Activated T-helper 9 cell treated with anti-CD3 and anti-CD28 coated beads, Interleukin-2, amount 50 U/mL, for 16 hours (primary cell): Measurements from ENCODE around the gene TRAPPC5.

Experiments
- DNase-seq: peaks from one replicate; pipeline ENCODE4 v3.0.0-alpha.2; 2020; ENCODE audit warnings: low read depth

Gene TRAPPC5

DNA sequence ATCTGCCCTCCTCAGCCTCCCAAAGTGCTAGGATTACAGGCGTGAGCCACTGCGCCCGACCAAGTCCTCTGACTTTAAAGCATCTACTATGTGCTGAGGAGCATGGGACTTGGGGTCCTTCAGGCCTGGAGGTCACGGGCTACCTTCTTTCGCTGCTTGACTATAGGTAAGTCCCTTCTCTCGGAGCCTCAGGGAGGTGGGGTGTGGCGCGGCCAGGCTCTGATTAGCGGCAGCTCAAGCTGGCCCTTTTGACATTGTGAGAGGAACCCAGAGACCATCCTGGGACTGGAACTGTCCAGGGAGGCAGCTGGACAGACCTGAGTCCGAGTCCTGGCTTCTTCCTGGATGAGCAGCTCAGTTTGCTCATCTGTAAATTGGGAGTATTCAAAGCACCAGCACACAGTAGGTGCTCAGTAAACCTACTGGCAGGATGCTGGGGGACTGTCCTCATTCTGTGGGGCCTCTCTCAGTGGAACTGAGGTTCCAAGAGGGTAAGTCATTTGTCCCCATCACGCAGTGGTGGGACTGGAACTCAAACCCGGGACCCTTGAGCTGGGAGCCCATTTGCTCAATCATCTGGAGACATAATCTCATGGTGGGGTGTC lies 20.5 kb downstream of the TRAPPC5 start:
- DNase-seq: no peak

DNA sequence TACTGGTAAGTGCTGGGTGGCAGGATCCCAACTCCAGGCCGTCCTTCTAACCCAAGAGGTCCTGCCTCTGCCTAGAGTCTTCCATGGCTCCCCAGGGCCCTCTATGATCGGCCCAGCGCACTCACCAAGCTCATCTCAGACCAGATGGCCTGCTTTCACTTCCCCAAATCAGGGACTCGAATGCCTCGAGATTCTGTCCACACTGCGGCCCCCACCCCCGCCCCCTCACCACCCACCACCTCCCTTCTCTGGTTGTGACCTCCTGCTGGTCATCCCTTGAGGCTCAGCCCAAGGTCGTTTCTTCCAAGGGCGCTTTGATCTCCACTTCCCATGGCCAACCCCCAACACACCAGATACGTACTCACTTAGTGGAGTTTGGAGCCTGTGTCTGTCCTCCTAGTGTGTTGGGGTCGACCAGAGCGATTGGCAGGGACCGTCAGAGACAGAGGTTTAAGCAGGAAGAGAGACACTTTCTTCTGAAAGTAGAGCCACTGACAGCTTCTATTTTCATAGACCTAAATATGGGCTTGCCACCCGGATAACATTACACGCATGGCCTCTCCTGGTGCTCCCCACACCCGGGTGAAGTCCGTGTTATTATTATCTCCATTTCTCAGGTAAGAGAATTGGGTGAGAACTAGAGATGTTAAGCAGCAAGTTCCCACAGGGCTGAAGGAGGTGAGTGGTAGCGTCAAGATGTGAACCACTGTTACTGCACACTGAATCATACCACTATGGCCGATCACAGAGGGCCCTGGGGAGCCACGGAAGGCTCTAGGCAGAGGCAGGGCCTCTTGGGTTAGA lies 21.2 kb downstream of the TRAPPC5 start, which contains the start of gene FCER2:
TSS of gene FCER2 (minus strand) at position 478 of the 804 bp plus-strand sequence. CDS start 2,371 bp downstream, outside the sequence.
- no peak for DNase-seq

DNA sequence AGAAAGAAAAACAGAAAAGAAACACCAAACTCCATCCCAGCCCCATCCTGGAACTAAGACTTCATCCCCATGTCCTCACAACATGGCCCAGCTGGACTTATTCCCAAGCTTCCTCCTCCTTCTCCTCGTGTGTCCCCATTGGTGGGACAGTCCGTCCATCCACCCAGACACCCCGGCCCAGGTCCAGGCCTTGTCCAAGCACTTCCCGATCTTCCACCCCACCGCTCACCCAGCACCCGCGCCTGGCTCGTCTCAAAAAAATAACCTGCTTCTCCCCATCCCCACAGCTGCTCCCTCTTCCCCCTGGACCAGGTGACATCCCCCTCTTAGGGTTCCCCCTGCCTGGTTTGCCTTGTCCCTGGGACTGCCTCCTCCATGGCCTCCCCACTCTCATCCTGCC lies 22.7 kb downstream of the TRAPPC5 start:
- DNase-seq: no peak

DNA sequence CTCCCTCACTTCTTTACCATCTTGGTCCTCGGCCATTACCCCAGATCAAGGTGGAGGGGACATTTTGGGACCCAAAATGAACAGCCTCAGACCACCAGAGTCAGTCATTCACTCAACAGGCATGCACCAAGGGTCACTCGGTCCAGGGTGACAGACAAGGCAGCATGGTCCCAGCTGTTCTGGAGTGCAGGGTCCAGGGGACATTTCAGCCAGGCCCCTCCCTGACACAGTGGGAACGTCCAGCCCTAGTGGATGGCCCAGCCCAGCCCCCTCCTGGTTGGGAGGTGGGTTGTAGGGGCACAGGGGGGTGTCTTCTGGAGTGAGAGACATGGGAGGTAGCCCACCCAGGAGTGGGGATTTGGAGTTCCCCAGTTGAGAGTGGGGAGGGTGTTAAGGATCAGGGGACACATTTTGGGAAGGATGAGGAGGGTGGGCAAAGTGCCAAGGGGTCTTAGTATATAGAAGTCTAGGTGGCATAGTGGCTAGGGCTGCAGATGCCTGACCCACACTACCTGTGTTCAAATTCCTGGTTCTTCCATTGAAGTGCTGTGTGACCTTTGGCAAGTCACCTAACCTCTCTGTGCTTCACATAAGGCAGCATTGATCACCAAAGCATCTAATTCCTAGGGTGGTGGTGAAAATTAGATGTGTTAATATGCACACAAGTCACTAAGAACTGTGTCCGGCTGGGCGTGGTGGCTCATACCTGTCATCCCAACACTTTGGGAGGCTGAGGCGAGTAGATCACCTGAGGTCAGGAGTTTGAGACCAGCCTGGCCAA lies 23.8 kb downstream of the TRAPPC5 start:
- DNase-seq: no peak

DNA sequence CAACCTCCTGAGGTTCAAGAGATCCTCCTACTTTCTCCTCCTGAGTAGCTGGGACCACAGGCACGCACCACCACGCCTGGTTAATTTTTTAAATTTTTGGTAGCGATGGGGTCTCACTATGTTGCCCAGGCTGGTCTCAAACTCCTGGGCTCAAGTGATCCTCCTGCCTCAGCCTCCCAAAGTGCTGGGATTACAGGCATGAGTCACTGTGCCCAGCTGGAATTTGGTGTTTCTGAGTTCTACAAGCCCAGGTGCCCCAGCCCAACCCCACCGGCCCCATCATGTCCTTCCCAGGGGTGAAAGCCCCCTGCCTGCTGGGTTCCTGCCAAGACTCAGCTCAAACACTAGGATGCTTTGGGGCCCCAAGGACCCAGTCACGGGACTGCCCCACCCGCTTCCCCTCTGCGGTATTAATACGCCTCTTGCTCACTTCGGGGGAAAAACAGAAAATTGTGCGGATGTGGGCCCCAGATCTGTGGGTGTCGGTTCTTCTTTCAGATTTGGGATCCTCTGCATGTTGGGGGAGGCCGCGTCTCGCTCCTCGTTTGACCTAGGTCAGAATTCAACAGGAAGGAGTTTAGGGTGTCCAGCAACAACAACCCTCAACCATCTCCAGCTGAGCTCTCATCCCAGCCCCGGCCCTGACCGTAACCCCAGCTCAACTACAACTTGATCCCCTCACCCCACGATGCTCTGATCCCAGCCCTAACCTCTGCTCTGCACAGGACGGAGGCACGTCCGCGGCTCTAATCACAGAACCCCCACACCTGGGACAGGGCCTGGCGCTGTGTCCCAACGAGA lies 25.0 kb downstream of the TRAPPC5 start:
- DNase-seq: peak; percentile 51

DNA sequence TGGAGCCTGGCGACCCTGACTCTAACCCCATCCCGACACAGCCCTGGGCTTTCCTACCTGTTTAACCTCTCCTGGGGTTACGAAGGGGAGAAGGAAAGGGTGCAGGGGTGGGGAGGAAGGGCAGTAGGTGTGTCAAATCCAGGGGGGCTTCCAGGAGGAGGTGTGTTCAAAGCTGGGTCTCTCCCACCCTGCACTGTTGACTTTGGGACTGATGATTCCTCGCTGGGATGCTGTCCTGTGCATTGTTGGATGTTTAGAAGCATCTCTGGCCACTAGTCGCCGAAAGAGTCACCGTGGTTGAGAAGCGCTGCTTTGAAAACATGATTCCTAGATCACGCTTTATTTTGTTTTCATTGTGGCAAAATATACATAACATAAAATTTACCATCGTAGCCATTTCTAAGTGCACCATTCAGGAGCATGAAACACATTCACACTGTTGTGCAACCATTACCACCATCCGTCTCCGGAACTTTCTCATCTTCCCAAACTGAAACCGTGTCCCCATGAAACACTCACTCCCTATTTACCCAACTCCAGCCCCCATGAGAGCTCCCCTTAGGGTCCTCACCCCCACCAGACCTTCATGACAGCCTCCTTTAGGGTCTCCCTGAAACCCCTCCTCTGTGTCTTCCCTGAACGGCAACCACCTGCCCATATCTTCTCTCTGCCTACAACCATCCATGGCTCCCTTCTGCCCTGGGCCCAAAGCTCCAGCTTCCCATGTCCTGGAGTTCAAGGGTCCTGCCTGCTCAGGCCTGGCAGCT lies 25.7 kb downstream of the TRAPPC5 start:
- no peak for DNase-seq

DNA sequence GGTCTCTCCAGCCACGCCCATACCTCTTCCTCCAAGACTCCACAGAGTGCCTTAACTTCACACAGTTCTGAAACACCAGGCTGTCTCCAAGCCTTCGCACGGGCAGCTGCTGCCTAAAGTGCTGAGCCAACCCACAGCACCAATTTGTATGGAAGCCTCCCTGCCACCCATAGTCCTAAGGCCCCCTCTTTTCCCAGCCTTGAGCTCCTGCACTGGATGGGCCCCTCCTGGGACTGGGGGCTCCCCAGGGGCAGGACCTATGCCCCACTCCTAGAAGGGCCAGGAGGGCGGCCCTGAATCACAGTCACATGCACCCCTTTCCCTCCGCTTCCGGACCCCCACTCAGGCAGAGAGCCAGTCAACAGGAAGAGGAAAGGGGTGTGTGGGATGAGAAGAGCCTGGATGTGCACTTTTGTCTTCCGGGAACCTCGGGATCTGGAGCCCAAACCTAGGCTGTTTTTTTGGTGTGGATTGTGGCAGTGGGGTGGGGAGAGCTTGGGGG lies 26.4 kb downstream of the TRAPPC5 start:
- DNase-seq: no peak

DNA sequence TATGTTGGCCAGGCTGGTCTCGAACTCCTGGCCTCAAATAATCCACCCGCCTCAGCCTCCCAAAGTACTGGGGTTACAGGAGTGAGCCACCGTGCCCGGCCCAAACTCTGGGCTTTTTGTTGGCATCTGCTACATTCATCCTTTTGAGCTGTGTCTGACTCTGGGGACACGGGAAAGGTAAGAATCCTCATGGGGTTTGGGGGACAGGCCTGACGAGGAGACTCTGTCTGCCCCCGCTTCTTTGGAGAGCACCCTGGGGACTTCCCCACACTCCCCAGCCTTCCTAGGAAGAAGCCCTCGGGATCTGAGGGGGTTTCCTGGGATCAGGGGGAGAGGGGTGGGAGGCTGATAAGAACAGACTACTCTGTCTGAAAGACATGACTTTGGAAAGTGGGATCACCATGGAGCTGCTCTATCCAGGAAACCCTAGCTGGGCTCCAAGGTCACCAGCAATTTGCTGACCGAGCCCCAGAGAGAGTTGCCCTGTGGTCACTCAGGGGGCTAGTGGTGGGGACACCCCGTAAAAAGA lies 29.4 kb downstream of the TRAPPC5 start:
- no peak for DNase-seq

DNA sequence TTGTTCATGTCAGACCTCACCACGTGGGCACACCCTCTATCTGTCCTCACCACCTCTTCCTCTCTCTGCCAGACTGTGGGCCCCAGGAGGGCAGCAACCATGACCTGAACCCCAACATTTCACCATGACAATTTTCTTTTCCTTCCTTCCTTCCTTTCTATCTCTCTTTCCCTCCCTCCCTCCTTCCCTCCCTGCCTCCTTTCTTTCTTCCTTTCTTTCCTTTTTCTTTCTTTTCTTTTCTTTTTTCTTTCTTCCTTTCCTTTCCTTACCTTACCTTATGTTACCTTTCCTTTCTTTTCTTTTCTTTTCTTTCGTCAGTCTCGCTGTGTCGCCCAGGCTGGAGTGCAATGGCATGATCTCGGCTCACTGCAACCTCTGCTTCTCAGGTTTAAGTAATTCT lies 30.0 kb downstream of the TRAPPC5 start:
- no peak for DNase-seq

DNA sequence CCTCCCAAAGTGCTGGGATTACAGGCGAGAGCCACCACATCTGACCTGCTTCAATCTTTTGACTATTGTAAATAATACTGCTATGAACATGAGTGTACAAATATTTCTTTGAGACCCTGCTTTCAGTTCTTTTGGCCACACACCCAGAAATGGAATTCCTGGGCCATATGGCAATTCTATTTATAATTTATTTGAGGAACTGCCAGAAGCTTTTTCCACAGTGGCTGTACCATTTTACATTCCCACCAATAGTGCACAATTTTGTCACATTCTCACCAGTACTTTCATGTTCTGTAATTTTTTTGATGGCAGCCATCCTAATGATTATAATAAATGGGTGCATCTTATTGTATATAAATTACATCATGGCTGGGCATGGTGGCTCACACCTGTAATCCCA lies 35.0 kb downstream of the TRAPPC5 start:
- DNase-seq: no peak

DNA sequence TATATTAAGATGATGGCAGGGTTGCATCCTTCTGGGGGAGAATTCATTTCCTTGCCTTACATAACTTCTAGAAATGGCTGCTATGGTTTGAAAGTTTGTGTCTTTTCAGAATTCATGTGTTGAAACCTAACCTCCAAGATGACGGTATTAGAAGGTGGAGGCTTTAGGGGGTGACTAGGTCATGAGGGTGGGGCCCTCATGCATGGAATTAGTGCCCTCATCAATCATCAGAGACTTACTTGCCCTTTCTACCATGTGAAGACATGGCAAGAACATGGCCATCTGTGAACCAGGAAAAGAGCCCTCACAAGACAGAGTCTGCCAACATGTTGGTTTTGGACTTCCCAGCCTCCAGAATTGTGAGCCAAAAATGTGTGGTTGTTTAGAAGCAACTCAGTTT lies 36.1 kb downstream of the TRAPPC5 start:
- DNase-seq: no peak

DNA sequence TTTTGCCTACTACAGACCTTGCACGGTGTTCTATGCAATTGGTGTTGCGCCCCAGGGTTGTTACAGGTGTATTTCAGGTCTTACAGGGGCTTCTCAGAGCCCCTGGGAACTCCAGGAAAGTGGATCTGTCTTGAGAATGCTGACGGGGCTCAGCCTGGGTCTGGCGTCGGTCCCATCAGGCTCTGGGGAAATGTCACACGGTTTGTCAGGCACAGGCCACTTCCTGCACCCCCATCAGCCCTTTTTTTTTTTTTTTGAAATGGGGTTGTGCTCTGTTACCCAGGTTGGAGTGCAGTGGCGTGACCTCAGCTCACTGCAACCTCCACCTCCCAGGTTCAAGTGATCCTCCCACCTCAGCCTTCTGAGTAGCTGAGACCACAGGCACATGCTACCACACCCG lies 38.0 kb downstream of the TRAPPC5 start:
- DNase-seq: no peak

DNA sequence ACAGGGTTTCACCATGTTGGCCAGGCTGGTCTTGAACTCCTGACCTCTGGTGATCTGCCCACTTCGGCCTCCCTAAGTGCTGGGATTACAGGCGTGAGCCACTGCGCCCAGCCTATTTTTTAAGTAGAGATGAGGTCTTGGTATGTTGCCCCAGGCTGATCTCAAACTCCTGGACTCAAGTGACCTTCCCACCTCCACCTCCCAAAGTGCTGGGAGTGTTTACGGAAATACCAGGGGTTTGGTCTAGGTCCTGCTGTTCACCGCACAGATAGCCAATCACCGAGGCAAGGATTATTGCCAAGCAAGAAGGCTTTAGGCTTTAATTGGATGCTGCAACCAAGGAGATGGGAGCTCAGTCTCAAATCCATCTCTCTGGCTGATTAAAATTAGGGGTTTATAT lies 39.7 kb downstream of the TRAPPC5 start:
- DNase-seq: no peak

DNA sequence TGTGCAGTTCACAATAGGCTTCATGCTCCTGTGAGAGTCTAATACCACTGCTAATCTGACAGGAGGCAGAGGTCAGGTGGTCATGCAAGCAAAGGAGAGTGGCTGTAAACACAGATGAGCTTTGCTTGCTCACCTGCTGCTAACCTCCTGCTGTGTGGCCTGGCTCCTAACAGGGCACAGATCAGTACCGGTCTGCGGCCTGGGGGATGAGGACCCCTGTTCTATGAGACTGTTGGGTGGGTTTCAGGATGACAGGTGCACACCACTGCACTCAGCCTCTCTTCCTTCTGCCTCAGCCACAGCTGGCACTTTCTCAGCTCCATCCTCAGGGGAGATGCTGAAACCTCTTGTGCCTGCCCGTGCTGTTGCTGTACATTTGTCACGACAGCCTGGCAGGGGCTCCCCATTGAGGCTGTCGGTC lies 41.6 kb downstream of the TRAPPC5 start:
- DNase-seq: no peak

DNA sequence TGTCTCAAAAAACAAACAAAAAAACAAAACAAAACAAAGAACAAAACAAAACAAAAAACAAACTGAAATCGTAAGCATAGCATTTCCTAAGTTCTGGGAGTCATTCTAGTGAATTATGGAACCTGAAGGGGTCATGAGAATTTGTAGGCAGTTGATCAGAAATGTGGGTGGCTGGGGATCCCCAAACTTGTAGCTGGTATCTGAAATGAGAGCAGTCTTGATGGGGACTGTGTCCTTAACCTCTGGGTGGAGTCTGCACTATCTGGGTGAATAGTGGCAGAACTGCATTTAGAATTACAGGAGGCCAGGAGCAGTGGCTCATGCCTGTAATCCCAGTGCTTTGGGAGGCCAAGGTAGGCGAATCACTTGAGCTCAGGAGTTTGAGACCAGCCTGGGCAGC lies 45.2 kb downstream of the TRAPPC5 start:
- DNase-seq: no peak

DNA sequence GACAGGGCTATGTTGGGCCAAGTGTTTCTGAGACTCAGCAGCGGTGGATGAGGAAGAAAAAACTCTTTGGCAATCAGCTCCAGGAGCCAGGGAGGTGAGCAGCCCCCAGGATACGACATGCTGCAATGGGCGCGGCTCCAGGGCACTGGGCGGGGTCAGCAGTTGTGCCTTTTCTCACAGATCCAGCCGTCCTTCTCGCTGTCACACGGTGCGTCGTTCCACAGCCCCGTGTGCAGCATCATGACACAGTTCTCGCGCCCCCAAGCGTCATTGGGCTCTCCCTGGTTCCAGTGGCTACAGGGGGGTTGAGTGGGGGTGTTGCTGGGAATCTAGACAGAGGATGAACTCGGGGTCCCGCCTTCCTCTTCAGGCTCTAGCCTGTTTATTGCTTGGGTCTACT lies 48.6 kb downstream of the TRAPPC5 start:
- DNase-seq: no peak

DNA sequence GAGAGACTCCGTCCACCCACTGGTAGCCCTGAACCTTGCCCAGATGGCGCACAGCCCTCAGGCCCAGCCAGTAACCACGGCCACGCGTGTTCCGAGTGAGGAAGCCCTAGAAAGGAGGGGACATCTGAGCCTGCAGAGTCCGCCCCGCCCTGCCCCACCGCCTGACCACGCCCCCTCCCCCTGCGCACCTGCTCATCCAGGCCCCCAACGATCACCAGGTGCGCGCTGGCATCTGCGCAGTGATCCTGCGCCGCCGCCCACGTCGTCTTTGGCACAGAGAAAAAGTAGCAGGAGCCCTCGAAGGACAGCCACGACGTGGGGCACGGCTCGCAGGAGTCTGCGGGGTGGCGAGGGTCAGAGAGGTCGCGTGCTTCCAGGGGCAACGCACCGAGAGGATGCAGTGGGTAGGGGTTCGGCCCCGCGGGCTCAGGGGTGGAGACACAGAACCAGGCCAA lies 49.2 kb downstream of the TRAPPC5 start:
- no peak for DNase-seq

DNA sequence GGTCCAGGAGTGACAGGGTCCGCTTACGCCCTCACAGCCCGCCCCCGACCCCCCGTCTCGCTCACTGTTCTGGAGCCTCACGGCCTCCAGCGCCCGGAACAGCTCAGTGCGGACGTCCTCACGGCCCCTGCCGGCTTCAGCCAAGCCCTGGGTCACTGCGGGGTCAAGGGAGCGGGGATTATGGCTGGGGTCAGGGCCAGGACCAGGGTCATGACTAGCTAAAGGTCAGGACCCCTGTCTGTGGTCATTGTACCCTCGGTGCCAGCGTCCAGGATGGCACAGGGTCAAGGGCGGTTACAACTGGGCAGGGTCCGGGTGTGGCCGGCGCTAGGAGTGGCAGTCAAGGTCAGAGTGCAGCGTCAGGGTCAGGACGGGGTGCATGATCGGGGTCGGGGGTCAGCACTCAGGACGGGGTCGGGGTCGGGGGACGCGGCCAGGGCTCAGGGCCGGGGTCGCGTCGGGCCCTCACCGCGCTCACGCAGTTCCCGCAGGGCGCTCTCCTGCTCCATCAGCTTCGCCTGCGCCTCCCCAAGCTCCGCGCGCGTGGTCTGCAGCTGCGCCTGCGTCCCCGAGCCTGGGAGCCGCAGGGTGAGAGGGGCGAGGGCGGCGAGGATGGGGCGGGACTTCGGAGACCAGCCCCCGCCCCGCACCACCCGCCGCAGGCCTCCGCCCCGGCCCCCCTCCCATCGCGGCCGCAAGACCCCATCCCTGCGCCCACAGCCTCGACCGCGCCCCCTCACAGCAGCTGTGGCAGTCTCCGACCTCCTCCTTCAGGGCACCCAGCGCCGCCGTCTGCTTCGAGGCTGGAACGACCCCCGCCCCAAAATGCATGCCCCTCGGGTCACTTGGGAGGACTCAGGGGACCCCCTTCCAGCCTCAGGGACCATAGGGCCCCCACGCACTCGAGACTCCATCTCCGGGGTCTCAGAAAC lies 49.9 kb downstream of the TRAPPC5 start:
- DNase-seq: no peak

DNA sequence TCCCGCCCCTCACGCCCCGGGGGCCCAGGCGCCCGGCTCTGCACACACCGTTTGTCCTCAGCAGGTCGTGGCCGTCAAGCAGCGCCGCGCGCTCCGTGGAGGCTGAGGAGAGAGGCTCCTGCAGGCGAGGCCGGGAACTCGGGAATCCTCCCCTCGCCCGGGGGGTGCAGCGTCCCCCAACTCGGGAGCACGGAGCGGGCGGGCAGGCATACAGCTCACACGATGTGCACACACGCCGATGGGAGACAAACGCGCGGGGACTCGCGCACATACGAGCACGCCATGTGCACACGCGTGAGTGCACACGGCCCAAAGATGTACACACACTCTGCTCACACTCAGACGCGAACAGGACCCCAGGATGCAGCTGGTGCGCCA lies 50.6 kb downstream of the TRAPPC5 start:
- no peak for DNase-seq

DNA sequence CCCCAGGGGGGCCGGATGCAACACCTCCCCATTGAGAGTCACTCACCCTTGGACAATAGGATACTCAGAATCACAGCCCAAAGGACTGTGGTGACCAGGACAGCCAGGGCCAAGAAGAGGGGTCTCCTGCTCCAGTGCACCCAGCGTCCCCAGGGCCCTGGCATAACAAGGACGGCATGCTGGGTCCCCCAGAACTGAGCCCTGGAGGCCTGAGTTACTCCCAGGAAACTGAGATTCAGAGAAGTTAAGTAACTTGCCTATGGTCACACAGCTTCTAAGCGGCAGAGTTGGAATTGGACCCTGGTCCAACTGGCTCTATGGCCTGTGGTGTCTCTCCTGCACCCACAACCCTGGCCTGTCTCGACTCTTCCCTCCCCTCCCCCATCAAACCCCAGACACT lies 51.0 kb downstream of the TRAPPC5 start:
- DNase-seq: no peak
